GM20431 (cell line): ENCODE data around the gene KPNA1.
"Not testable (repeated sequence)": the region's sequence is repeated elsewhere in the genome, so short reads cannot be mapped to it uniquely, and the experiment has no call there.

Experiments
- in situ Hi-C: fragments of 300-500 bp; cut with MseI, MboI; formaldehyde crosslinking; loops from one replicate; pipeline ENCODE4 v1.15.0; 2020; ENCODE audit warnings: low sequenced_read_pairs; ENCODE audit not compliant: unreplicated experiment

Gene KPNA1

GRCh38 chr3:122488262-122488973 lies 26.3 kb downstream of the KPNA1 start:
- in situ Hi-C loops: no loop called here

- in situ Hi-C loops: no loop called here
Observed at GRCh38 chr3:122484985-122485384, 29.8 kb downstream of the KPNA1 start.

- in situ Hi-C loops: no loop called here
Observed at GRCh38 chr3:122481390-122481789, 33.3 kb downstream of the KPNA1 start.

GRCh38 chr3:122476532-122476931 lies 38.2 kb downstream of the KPNA1 start:
- in situ Hi-C loops: no loop called here

- in situ Hi-C loops: no loop called here
Observed at GRCh38 chr3:122475316-122475715, 39.4 kb downstream of the KPNA1 start.

GRCh38 chr3:122469659-122470058 lies 45.1 kb downstream of the KPNA1 start:
- in situ Hi-C loops: no loop called here

GRCh38 chr3:122468896-122469533 lies 45.7 kb downstream of the KPNA1 start:
- in situ Hi-C loops: no loop called here

GRCh38 chr3:122466701-122467240 lies 48.0 kb downstream of the KPNA1 start:
- in situ Hi-C loops: no loop called here

- in situ Hi-C loops: no loop called here
Observed at GRCh38 chr3:122464659-122465058, 50.1 kb downstream of the KPNA1 start.

GRCh38 chr3:122462406-122462805 lies 52.3 kb downstream of the KPNA1 start:
- in situ Hi-C loops: no loop called here

GRCh38 chr3:122461806-122462205 lies 52.9 kb downstream of the KPNA1 start:
- in situ Hi-C loops: no loop called here

- in situ Hi-C loops: no loop called here
Observed at GRCh38 chr3:122458992-122459391, 55.7 kb downstream of the KPNA1 start.

GRCh38 chr3:122457706-122458105 lies 57.0 kb downstream of the KPNA1 start:
- in situ Hi-C loops: no loop called here

- in situ Hi-C loops: no loop called here
Observed at GRCh38 chr3:122456074-122456473, 58.7 kb downstream of the KPNA1 start.

GRCh38 chr3:122451371-122451770 lies 63.4 kb downstream of the KPNA1 start:
- in situ Hi-C loops: no loop called here

GRCh38 chr3:122448218-122448617 lies 66.5 kb downstream of the KPNA1 start:
- in situ Hi-C loops: not testable (repeated sequence)

GRCh38 chr3:122444491-122444887 lies 70.2 kb downstream of the KPNA1 start:
- in situ Hi-C loops: not testable (repeated sequence)

GRCh38 chr3:122443762-122444490 lies 70.8 kb downstream of the KPNA1 start:
- in situ Hi-C loops: not testable (repeated sequence)

GRCh38 chr3:122443090-122443489 lies 71.6 kb downstream of the KPNA1 start:
- in situ Hi-C loops: no loop called here

- in situ Hi-C loops: no loop called here
Observed at GRCh38 chr3:122435950-122436349, 78.8 kb downstream of the KPNA1 start.

GRCh38 chr3:122430371-122430770 lies 84.4 kb downstream of the KPNA1 start:
- in situ Hi-C loops: no loop called here
